T-helper 2 cell (primary cell): ENCODE results near the gene RRP7A.
"Not testable (repeated sequence)": the region's sequence is repeated elsewhere in the genome, so short reads cannot be mapped to it uniquely, and the experiment has no call there.

Experiments
- DNase-seq, 5 experiments: peaks; one replicate each; pipeline versions ENCODE4 v3.0.0 to v3.0.0-alpha.2; 2012 to 2022
- total RNA-seq, 2 donors: gene quantifications; one replicate each; lab custom pipeline; 2026; lab: John Stamatoyannopoulos, UW

The RRP7A gene, protein sequence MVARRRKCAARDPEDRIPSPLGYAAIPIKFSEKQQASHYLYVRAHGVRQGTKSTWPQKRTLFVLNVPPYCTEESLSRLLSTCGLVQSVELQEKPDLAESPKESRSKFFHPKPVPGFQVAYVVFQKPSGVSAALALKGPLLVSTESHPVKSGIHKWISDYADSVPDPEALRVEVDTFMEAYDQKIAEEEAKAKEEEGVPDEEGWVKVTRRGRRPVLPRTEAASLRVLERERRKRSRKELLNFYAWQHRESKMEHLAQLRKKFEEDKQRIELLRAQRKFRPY
- total RNA-seq: 105 to 111 reads per million in 2 donors

DNA sequence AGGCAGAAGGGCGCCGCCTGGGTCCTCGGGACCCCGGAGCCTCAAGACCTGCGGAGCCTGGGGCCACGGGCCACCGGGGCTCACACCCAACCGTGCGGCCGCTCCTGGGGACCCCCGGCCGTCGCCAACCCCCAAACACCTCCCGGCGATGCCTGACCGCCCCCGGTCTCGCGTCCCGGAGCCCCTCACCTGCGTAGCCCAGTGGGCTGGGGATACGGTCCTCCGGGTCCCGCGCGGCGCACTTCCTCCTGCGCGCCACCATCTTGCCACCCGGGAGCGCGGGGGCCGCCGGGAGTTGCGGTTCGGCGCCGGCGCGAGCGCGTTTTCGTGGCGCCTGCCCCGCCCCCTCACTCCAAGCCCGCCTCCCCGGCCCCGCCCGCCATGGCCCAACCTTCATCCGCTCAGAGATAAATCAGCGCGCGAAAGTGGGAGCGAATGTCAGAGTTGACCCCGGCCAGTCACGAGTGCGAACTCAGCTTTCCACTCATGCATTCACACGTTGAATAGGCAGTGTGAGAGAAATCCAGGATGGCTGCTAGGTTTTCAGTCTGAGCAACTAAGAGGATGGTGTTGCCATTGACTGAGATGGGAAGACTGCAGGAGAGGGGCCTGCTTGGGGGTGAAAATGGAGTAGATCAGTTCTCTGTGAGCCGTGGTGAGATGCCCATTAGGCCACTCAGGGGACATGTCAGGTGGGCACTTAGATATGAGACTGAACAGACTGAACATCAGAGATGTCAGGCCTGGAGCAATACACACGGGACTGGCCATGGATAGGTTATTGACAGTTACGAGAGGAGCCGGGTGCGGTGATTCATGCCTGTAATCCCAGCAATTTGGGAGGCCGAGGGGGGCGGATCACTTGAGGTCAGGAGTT, at the start of gene RRP7A:
Gene RRP7A (minus strand): TSS at position 272 of the 877 bp plus-strand sequence. CDS start 10 bp downstream, at position 262.
- DNase-seq: peak; percentile 69 to 88 (median 80)

DNA sequence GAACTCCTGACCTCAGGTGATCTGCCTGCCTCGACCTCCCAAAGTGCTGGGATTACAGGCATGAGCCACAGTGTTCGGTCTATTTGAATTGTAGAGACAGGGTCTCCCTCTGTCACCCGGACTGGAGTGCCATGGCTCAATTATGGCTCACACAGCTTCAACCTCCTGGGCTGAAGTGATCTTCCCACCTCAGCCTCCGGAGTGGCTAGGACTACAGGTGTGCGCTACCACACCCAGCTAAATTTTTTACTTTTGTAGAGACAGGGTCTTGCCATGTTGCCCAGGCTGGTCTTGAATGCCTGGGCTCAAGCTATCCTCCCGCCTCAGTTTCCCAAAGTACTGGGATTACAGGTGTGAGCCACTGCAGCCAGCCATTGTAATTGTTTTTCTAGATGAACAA, 48.4 kb upstream of the RRP7A start:
- DNase-seq: not testable (repeated sequence)

DNA sequence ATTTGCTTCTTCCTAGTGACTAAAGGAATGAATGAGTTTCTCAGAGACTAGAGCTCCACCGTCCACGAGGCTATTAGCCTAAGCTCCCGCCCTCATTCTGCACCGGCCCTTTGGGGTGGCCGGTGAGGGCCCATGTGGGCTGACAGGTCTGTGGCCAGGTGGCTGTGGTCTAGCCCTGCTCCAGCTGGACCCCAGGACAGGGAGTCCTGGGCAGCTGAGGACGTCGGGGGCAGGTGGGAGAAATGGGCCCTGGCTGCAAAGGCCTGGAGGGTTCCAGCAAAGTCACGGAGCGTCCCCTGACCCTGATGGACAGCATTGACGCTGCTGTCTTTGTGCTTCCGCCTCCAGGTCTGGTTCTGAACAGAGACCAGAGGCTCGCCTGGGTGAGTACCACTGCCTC, 46.4 kb upstream of the RRP7A start:
- no peak for DNase-seq

DNA sequence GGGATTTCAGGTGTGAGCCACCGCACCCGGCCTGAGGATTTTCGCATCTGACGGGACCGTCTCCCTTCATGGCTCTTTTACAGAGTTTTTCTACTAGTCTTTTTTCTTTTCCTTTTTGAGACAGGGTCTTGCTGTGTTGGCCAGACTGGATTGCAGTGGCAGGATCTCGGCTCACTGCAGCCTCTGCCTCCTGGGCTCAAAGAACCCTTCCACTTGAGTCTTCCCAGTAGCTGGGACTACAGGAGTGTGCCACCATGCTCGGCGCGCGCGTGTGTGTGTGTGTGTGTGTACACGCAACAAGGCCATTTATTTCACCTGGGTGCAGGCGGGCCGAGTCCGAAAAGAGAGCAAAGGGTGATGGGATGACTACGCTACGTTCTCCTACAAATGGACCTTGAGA, 45.1 kb upstream of the RRP7A start:
- no peak for DNase-seq

DNA sequence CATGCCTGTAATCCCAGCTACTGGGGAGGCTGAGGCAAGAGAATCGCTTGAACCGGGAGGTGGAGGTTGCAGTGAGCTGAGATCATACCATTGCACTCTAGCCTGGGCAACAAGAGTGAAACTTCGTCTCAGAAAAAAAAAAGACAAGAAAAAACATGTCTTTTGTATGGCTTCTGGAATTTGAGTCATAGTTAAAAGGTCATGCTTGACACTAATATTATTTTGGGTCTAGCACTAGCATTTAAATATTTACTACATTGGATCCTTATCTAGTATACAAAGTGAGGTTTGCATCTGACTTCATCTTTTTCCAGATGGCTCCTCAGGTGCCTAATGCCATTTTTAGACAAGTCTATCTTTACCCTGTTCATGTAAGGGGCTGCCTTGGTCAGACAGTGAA, 44.3 kb upstream of the RRP7A start:
- DNase-seq: not testable (repeated sequence)

DNA sequence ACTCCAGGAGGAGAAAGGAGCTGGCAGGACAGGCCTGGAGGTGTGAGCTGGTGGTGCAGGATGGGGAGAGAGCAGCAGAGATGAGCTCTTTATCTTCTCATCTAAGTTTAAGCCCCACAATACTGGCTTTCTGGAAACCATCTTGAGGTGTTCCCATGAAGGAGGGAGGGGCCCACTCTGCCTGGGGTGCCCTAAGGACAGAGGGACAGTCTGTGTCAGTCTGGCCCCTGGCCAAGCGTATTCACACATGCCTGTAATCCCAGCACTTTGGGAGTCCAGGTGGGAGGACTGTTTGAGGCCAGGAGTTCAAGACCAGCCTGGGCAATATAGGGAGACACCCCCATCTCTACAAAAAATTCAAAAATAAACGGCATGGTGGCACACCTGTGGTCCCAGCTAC, 43.1 kb upstream of the RRP7A start:
- no peak for DNase-seq

DNA sequence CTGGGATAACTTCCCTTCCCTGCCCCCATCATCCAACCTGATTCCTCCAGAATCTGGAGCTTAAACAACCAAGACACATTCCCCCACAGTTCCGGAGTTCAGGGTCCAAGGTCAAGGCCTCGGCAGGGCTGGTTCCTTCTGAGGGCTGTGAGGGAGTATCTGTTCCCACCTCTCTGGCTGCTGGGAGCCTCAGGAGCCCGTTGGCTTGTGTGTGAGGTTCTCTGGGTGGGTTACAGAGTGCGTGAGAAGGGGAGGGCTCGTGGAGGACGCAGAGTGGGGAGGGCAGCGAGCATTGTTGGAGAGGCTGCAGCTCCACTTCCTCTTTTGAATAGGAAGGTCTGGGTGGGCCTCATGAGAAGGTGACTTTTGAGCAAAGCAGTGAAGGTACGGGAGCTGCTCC, 42.7 kb upstream of the RRP7A start:
- no peak for DNase-seq

DNA sequence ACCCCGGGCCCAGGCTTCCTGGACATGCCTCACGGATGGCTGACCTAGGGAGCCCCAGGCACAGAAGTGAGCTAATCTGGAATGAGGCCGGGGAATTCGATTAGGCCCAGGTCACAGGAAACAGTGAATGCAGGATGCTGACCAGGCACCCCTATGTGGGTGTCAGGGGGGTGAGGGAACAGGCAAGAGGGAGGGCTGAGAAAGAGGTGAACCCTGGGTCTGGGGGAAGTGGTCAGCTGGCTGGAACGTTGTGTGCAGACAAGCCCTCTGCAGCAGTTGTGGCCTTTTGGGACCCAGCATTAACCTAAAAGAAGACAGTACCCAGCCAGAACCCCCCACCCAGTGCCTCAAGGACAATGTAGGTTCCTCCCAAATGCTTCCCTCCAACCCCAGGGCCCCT, 42.3 kb upstream of the RRP7A start:
- no peak for DNase-seq

DNA sequence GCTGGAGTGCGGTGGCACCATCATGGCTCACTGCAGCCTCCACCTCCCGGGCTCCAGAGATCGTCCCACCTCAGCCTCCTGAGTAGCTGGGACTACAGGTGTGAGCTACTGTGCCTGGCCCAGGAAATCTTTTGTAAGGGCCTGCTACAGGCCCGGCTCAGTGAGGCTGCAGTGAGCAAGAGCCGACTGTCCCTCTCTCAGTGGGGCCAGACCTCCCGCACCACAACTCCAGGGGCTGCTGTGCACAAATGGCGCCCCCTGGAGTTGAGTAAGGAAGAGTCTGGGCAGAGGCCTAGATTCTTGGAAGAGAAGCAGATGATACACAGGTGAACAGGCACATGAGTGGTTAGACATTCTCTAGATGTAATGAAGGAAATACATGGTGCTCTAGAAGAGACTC, 41.2 kb upstream of the RRP7A start:
- DNase-seq: peak in 1 of 5 experiments; percentile 21

DNA sequence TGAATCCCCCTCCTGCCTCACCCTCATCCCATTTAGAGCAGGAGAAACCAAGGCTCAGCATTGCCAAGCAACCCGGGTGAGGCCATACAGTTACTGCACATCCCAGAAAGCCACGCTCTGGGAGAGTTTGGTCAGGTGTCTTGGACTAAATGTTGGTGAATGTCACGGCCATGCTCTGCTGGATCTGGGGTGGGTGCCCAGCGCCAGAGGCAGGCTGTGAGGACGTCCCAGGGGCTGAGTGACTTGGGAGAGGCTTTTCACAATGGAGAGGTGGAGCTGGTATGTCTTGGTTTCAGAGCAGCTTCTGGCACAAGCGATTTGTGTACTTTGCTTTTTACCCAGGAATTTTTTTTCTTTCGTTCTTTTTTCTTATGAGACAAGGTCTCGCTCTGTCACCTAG, 40.8 kb upstream of the RRP7A start:
- DNase-seq: no peak

DNA sequence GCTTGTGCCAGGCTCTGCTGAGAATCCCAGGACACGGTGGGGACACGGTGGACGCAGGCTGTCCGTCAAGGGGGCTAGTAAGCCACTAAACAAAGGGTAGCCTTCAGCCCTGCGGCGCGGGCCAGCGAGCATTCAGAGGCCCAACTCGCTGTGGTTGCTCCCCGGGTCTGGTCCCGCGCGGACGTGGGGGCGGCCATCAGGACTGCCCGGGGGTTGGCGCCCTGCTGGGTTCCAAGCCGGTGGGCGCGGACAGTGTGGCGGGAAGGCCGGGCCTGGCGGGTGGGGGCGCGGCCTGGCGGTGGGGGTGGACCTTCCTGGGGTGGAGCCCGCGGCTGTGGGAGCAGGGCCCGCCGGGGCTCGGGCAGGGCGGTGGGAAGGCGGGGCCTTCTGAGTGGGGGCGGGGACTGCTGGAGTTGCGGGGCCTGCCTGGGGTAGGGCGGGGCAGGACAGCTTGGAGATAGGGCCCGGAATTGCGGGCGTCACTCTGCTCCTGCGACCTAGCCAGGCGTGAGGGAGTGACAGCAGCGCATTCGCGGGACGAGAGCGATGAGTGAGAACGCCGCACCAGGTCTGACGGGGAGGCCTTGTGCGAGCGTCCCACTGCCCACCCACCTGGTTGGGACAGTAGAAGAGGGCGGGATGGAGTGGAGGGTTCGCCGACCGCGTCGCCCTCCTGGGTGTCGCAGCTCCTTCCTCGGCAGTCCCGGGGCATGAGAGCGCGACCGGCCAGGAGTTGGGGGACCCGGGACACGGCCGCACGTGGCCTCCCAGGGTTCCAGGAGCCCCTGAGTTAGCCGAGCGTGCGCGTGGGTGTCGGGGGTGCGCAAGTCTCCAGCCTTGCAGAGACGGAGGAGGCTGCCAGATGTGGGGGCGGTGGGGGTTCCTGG, 34.1 kb upstream of the RRP7A start, which contains the start of gene SERHL2:
Gene SERHL2 (plus strand): TSS at position 482 of the 887 bp plus-strand sequence. CDS start 65 bp downstream, at position 547.
- DNase-seq: peak; percentile 72 to 86 (median 79)

DNA sequence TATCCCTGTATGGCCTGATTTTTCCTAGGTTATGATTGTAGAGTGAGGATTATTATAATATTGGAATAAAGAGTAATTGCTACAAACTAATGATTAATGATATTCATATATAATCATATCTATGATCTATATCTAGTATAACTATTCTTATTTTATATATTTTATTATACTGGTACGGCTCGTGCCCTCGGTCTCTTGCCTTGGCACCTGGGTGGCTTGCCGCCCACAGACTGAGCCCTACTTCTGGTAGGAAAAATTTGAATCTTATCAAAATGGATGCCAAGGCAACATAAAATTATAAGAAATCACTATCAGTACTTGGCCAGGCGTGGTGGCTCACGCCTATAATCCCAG, 32.7 kb upstream of the RRP7A start:
- not testable (repeated sequence) for DNase-seq

DNA sequence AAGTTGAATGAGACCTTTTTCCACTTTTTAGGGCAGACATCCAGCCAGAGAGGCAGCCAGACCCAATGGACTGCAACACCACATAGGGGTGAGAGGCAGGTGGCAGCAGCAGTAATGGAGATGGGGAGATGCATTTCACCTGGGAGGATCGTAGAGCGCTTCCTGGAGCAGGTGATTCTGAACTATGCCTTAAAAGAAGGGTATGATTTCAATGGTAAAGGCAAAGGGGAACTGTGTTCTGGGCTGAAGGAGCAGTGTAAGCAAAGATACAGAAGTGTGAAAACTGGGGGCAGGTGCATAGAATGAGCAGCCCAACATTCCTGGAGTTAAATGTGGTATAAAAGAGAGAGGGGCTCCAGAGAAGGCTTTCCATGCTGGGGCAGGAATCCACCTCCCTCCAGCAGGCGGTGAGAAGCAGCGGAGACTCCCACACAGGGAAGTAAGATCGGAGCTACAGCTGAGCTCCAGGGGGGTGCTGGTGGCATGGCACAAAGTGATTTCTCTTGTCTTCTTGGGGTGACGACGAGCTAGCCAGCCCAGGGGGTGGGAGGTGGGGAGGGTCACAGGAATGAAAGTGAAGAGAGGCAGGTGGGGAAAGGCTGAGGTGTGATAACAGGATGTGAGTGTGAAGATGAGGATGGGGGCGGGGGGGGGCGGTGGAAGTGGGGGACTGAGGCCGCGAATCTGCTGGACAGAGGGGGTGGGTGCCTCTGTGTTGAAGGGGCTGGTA, 29.9 kb upstream of the RRP7A start:
- DNase-seq: no peak

DNA sequence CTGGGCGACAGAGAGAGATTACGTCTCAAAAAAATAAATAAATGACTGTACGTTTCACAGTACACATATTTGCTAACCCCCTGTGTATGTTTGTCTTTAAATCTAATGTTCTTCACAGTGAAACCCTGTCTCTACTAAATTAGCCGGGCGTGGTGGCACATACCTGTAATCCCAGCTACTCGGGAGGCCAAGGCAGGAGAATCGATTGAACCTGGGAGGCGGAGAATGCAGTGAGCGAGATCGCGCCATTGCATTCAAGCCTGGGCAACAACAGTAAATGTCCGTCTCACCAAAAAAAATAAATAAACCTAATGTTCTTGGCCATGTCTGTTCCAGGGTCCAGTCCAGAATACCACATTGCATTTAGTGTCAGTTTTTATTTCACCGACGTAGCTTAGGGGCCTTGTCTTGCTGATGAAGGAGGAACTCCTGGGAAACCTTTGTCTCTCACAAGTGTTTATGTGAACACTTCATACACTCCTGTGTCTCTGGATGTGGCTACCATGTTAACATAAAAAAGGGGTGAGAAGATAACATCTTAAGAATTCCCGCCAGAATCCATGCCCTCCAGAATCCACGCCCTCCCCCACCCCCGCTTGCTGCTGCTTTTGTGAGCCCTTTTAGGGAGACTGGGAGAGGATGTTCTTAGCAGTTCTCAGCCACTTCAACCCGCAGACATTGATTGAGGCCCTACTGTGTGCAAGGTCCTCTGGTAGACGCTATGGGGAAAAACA, 29.2 kb upstream of the RRP7A start:
- no peak for DNase-seq

DNA sequence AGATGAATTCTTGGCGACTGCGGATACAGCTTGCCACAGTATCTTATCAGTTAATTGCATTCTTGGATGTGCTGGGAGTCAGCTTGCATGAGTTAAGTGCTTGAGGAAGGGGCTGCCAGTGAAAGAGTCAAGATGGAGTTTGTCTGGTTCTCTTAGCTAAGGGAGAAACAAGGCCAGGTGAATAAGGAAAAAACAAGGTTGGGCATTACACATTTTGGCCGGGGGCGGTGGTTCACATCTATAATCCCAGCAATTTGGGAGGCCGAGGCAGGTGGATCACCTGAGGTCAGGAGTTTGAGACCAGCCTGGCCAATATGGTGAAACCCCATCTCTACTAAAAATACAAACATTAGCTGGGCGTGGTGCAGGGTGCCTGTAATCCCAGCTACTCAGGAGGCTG, 28.5 kb upstream of the RRP7A start:
- not testable (repeated sequence) for DNase-seq

DNA sequence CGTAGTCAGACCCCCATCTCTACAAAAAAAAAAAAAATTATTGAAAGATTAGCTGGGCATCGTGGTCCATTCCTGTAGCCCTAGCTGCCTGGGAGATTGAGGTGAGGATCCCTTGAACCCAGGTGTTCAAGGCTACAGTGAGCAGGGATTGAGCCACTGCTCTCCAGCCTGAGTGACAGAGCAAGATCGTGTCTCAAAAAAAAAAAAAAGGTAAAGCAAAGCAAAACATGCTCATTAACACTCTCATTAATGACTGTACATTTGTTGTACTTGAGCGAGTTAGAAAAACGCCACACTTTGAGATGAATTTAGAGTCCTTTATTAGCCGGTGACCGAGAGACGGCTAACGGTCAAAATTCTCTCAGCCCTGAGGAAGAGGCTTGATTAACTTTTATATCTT, 28.0 kb upstream of the RRP7A start:
- no peak for DNase-seq

DNA sequence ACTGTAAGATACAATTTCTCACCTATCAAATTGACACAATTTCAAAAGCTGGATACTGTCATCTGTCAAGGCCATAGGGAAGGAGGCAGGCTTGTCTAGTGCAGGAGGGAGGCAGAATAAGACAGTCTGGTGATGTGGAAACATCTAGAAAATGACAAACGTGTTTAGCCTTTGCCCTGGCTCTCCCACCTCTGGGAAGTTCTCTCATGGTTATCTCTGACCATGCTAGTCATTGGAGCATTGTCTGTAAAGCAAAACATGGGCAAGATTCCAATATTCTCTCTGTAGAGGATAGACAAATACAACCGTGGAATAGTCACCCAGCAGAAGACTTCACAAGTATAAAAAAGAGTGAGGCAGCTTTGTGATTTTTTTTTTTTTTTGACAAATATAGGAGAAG, 25.1 kb upstream of the RRP7A start:
- DNase-seq: no peak

DNA sequence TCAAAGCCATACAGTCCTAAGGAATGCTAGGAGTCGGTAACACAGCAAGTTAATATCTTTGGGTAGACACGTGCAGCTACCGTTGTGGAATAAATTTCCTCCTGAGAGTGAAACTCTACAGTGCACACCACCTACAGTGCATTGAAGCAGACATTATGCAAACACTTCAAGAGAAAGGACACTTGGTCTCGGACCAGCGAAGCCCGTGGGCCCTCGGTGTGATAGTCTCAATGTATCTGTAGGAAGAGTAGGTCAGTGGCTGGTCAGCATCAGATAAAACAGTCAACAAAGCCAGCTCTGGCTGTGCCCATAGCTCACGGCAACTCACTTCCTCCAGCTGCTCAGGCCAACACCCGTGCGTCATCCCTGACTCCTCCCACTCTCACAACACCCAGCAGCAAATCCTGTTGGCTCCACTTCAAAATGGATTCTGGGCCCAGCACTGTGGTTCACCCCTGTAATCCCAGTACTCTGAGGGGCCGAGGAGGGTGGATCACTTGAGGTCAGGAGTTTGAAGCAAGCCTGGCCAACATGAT, 19.7 kb upstream of the RRP7A start:
- DNase-seq: not testable (repeated sequence)

DNA sequence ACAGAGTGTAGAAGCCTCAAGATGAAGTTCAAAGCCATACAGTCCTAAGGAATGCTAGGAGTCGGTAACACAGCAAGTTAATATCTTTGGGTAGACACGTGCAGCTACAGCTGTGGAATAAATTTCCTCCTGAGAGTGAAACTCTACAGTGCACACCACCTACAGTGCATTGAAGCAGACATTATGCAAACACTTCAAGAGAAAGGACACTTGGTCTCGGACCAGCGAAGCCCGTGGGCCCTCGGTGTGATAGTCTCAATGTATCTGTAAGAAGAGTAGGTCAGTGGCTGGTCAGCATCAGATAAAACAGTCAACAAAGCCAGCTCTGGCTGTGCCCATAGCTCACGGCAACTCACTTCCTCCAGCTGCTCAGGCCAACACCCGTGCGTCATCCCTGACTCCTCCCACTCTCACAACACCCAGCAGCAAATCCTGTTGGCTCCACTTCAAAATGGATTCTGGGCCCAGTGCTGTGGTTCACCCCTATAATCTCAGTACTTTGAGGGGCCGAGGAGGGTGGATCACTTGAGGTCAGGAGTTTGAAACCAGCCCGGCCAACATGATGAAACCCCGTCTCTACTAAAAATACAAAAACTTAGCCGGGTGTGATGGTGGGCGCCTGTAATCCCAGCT, 17.7 kb upstream of the RRP7A start:
- not testable (repeated sequence) for DNase-seq

DNA sequence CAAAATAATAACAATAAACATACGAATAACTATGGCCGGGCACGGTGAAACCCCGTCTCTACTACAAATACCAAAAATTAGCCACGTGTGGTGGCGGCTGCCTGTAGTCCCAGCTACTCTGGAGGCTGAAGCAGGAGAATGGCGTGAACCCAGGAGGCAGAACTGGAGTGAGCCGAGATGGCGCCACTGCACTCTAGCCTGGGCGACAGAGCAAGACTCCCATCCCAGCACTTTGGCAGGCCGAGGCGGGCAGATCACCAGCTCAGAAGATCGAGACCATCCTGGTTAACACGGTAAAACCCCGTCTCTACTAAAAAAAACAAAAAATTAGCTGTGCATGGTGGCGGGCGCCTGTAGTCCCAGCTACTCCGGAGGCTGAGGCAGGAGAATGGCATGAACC, 17.0 kb upstream of the RRP7A start:
- DNase-seq: not testable (repeated sequence)

DNA sequence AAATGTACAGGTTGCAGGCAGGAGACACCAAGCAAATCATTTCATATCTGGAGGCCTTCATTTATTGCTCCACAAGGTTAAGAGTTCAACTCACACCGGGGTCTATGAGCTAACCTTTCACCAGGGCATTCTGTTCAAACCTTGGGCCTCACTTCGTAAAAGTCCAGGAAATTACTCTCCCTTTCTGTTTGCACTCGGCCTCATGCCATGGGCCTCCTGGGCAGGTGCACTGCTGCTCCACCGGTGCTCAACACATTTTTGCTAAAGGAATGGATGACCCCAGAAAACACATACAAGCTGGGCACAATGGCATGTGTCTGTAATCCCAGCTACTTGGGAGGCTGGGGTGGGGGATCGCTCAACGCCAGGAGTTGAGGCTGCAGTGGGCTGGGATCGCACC, 16.6 kb upstream of the RRP7A start:
- DNase-seq: no peak
